Tibial artery (tissue), 4 donors: ENCODE data around the gene RXRA.

Source experiments
- DNase-seq, 2 donors: peaks; one replicate each; pipeline ENCODE4 v3.0.0-alpha.2; 2019
- H3K27ac ChIP-seq, 2 donors: fragments of 200-600 bp; sonication (generic) in 1 of 2; 1 replicate in 1 of 2; 2 replicates in 1 of 2; pipeline ENCODE4 v1.5.1; 2018 to 2019; ENCODE audit warnings: mild to moderate bottlenecking in 1 of 2
- H3K27me3 ChIP-seq, 2 donors: fragments of 200-600 bp; sonication (generic) in 1 of 2; one replicate each; pipeline versions ENCODE4 v1.5.1 to v1.6.0; 2016 to 2019
- H3K36me3 ChIP-seq, 3 donors: fragments of 200-600 bp; sonication (generic) in 2 of 3; one replicate each; pipeline ENCODE4 v1.5.1; 2016 to 2019; ENCODE audit warnings: mild to moderate bottlenecking in 2 of 3
- H3K4me1 ChIP-seq, 4 donors: fragments of 200-600 bp; sonication (generic) in 2 of 4; 1 replicate in 3 of 4; 2 replicates in 1 of 4; pipeline ENCODE4 v1.5.1; 2016 to 2019
- H3K4me3 ChIP-seq, 2 donors: fragments of 200-600 bp; sonication (generic) in 1 of 2; 1 replicate in 1 of 2; 2 replicates in 1 of 2; pipeline ENCODE4 v1.5.1; 2018 to 2019; ENCODE audit warnings: mild to moderate bottlenecking in 2 of 2
- H3K9me3 ChIP-seq, 3 donors: fragments of 200-600 bp; sonication (generic) in 1 of 3; one replicate each; pipeline ENCODE4 v1.5.1; 2016 to 2019
- CTCF ChIP-seq, 2 experiments: fragments of 200-600 bp in 1 of 2; fragments of 450-650 bp in 1 of 2; IDR thresholded peaks; one replicate each; pipeline ENCODE4 v1.5.1; 2017 to 2019; ENCODE audit warnings: antibody characterized with exemption in 2 of 2, mild to moderate bottlenecking in 1 of 2, moderate library complexity in 1 of 2
- intact Hi-C: fragments of 100-400 bp; cut with DNase I; formaldehyde crosslinking; loops from one replicate; pipeline ENCODE4 v1.15.0; 2023; ENCODE audit warnings: low total_unique reads

The RXRA gene

GRCh38 chr9:134474055-134474370, 147.8 kb downstream of the RXRA start:
- Histone ChIP-seq H3K9me3 (no peaks in the 10 kb centered on the region), H3K36me3 (no peaks in the 10 kb centered on the region), H3K4me1 (peaks cover 0 to 68% (median 47%) of the 10 kb centered on the region in 4 donors), H3K27ac (peak overlapping the region; percentile 64 to 77), H3K4me3 (no peak overlapping the region), H3K27me3 (no peaks in the 10 kb centered on the region)
- DNase-seq, result peak in 1 of 2 donors; percentile 85
- intact Hi-C loops, result no loop called here
- TF ChIP-seq CTCF (IDR thresholded peaks at IDR 0.05), result peak in 1 of 2 experiments; percentile 5

- peak overlapping the region; percentile 64 to 77 for H3K27ac ChIP-seq
- DNase-seq, result peak; percentile 72 to 90
- peaks cover 0 to 60% (median 41%) of the 10 kb centered on the region in 4 donors for H3K4me1 ChIP-seq
- intact Hi-C loops, result no loop called here
- no peak for TF ChIP-seq CTCF (IDR thresholded peaks at IDR 0.05)
- H3K4me3 ChIP-seq, result no peak overlapping the region
- H3K36me3 ChIP-seq, result no peaks in the 10 kb centered on the region
- no peaks in the 10 kb centered on the region for H3K27me3 ChIP-seq
- H3K9me3 ChIP-seq, result no peaks in the 10 kb centered on the region
Observed at GRCh38 chr9:134475011-134475790, 148.9 kb downstream of the RXRA start.

- no peaks in the 10 kb centered on the region for H3K36me3 ChIP-seq
- intact Hi-C loops, result no loop called here
Observed at GRCh38 chr9:134476272-134476941, 150.2 kb downstream of the RXRA start.

GRCh38 chr9:134476942-134477335, 150.7 kb downstream of the RXRA start:
- peak overlapping the region; percentile 46 to 65 for H3K27ac ChIP-seq
- no peak for TF ChIP-seq CTCF (IDR thresholded peaks at IDR 0.05)
- intact Hi-C loops, result no loop called here
- H3K27me3 ChIP-seq, result no peaks in the 10 kb centered on the region
- H3K36me3 ChIP-seq, result no peaks in the 10 kb centered on the region
- DNase-seq, result no peak
- peaks cover 0 to 60% (median 41%) of the 10 kb centered on the region in 4 donors for H3K4me1 ChIP-seq
- no peaks in the 10 kb centered on the region for H3K9me3 ChIP-seq
- no peak overlapping the region for H3K4me3 ChIP-seq

More at GRCh38 chr9:134476272-134476941, 150.2 kb downstream of the RXRA start:
- TF ChIP-seq CTCF (IDR thresholded peaks at IDR 0.05), result no peak
- Histone ChIP-seq H3K27ac (peak overlapping the region; percentile 46 to 65), H3K27me3 (no peaks in the 10 kb centered on the region), H3K4me3 (no peak overlapping the region), H3K9me3 (no peaks in the 10 kb centered on the region), H3K4me1 (peaks cover 0 to 60% (median 41%) of the 10 kb centered on the region in 4 donors)
- DNase-seq, result no peak

- DNase-seq, result no peak
- Histone ChIP-seq H3K27me3 (no peaks in the 10 kb centered on the region), H3K4me3 (no peak overlapping the region), H3K9me3 (no peaks in the 10 kb centered on the region), H3K4me1 (peaks cover 0 to 56% (median 41%) of the 10 kb centered on the region in 4 donors), H3K27ac (peak overlapping the region; percentile 46 to 65), H3K36me3 (no peaks in the 10 kb centered on the region)
- intact Hi-C loops, result no loop called here
- TF ChIP-seq CTCF (IDR thresholded peaks at IDR 0.05), result no peak
Observed at GRCh38 chr9:134477342-134477925, 151.2 kb downstream of the RXRA start.
